ENCODE results near the gene GNB1L.

- TF ChIP-seq EZH2 (IDR thresholded peaks at IDR 0.05; ENCODE audit: insufficient read depth, poor library complexity, severe bottlenecking) = no peak
- TF ChIP-seq EZH2phosphoT487 (IDR thresholded peaks at IDR 0.05; ENCODE audit: insufficient read depth, low read depth) = no peak
Measured at GRCh38 chr22:19868333-19868732, 13.7 kb upstream of the GNB1L start.

All from GM23248 (cell line).